Tibial nerve (tissue), 3 donors: ENCODE measurements around the gene RIN2.

ENCODE experiments used
- POLR2A ChIP-seq, 2 donors: fragments of 450-650 bp; IDR thresholded peaks; one replicate each; pipeline ENCODE4 v1.6.1; 2017; ENCODE audit warnings: antibody characterized with exemption in 2 of 2, mild to moderate bottlenecking in 2 of 2, moderate library complexity in 2 of 2
- TF ChIP-seq, protein P1 (sequence below), 5 experiments: fragments of 200-600 bp in 3 of 5; fragments of 450-650 bp in 2 of 5; sonication (generic) in 3 of 5; IDR thresholded peaks; one replicate each; pipeline ENCODE4 v1.5.1; 2016 to 2019; ENCODE audit warnings: antibody characterized with exemption in 5 of 5, mild to moderate bottlenecking in 3 of 5, moderate library complexity in 2 of 5

DNA sequence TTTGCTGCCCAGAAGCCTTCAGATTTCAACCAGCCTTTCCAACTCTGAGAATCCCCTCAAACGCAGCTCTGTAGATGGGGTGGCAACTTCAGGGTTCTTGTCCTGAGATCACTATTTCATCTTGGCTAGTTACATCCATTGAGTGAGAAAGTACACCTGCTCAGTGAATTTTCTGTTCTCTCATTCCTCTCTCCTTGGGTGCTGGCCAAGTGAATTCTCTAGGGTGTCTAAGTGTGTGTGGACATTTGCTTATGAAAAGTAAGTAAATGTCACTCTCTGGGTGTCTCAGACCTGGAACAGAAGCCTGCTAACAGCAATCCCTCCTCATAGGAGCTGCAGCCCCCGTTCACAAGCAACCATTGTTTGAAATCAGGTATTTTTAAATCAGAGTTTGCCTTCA, 3.8 kb downstream of the RIN2 start:
- TF ChIP-seq, protein P1, sequence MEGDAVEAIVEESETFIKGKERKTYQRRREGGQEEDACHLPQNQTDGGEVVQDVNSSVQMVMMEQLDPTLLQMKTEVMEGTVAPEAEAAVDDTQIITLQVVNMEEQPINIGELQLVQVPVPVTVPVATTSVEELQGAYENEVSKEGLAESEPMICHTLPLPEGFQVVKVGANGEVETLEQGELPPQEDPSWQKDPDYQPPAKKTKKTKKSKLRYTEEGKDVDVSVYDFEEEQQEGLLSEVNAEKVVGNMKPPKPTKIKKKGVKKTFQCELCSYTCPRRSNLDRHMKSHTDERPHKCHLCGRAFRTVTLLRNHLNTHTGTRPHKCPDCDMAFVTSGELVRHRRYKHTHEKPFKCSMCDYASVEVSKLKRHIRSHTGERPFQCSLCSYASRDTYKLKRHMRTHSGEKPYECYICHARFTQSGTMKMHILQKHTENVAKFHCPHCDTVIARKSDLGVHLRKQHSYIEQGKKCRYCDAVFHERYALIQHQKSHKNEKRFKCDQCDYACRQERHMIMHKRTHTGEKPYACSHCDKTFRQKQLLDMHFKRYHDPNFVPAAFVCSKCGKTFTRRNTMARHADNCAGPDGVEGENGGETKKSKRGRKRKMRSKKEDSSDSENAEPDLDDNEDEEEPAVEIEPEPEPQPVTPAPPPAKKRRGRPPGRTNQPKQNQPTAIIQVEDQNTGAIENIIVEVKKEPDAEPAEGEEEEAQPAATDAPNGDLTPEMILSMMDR (IDR thresholded peaks at IDR 0.05) = no peak
- no peak for TF ChIP-seq POLR2A (IDR thresholded peaks at IDR 0.05)
